NB4 (cell line): ENCODE measurements around the gene ZNF638.

Experiments used
- DNase-seq: peaks from one replicate; pipeline ENCODE4 v3.0.0; 2010; ENCODE audit warnings: low read depth
- H3K4me3 ChIP-seq: one replicate; pipeline ENCODE4 v1.5.1; 2011; ENCODE audit warnings: mild to moderate bottlenecking, low read depth, low read length, moderate library complexity
- CTCF ChIP-seq: IDR thresholded peaks from one replicate; pipeline ENCODE4 v1.5.1; 2012; ENCODE audit warnings: low read depth, low read length
- MAX ChIP-seq: IDR thresholded peaks from 2 replicates; pipeline ENCODE4 v1.6.1; 2011; ENCODE audit warnings: low read depth, low read length
- MYC ChIP-seq: IDR thresholded peaks from 2 replicates; pipeline ENCODE4 v1.6.1; 2011; ENCODE audit warnings: low read depth, low read length
- POLR2A ChIP-seq: IDR thresholded peaks from 2 replicates; pipeline ENCODE4 v1.6.1; 2011; ENCODE audit warnings: mild to moderate bottlenecking; ENCODE audit not compliant: insufficient read length; ENCODE audit errors: extremely low read depth

ZNF638 gene

GRCh38 chr2:71419145-71419544 is 87.6 kb downstream of the ZNF638 start:
- no peak overlapping the region for H3K4me3 ChIP-seq
- no peak for DNase-seq
- TF ChIP-seq POLR2A: no peak
- no peak for TF ChIP-seq CTCF
- no peak for TF ChIP-seq MYC
- no peak for TF ChIP-seq MAX

GRCh38 chr2:71419976-71420375 is 88.4 kb downstream of the ZNF638 start:
- no peak overlapping the region for H3K4me3 ChIP-seq
- DNase-seq: no peak
- TF ChIP-seq POLR2A (no peak), CTCF (no peak), MYC (no peak), MAX (no peak)

- DNase-seq: no peak
- no peak overlapping the region for H3K4me3 ChIP-seq
- no peak for TF ChIP-seq CTCF
- no peak for TF ChIP-seq MYC
- TF ChIP-seq MAX: no peak
- no peak for TF ChIP-seq POLR2A
Measured at GRCh38 chr2:71422786-71423185, 91.2 kb downstream of the ZNF638 start.

GRCh38 chr2:71423817-71424420 is 92.3 kb downstream of the ZNF638 start:
- TF ChIP-seq MYC (no peak), POLR2A (no peak), MAX (no peak), CTCF (no peak)
- H3K4me3 ChIP-seq: no peak overlapping the region
- no peak for DNase-seq

GRCh38 chr2:71426721-71427120 is 95.1 kb downstream of the ZNF638 start:
- no peak for DNase-seq
- H3K4me3 ChIP-seq: no peak overlapping the region
- TF ChIP-seq MAX (no peak), POLR2A (no peak), CTCF (no peak), MYC (no peak)
